Activated naive CD8-positive, alpha-beta T cell treated with anti-CD3 and anti-CD28 coated beads for 36 hours (primary cell): ENCODE results near the gene TMEM191C. TPM values are rescaled to one million over a fixed set of nuclear protein-coding genes. Genes with fewer than 3 reads are reported as not detected.
"Not testable (repeated sequence)": the region's sequence is repeated elsewhere in the genome, so short reads cannot be mapped to it uniquely, and the experiment has no call there.

Experiments
- DNase-seq: peaks from one replicate; pipeline ENCODE4 v3.0.0; 2021
- H3K27ac Mint-ChIP-seq: one replicate; pipeline ENCODE4 v1.8.0; 2022; ENCODE audit warnings: mild to moderate bottlenecking, moderate library complexity, mixed read lengths
- H3K27me3 Mint-ChIP-seq: one replicate; pipeline ENCODE4 v1.8.0; 2022; ENCODE audit warnings: mild to moderate bottlenecking, mixed read lengths
- H3K36me3 Mint-ChIP-seq: one replicate; pipeline ENCODE4 v1.8.0; 2021; ENCODE audit warnings: mild to moderate bottlenecking, mixed read lengths
- H3K4me1 Mint-ChIP-seq: one replicate; pipeline ENCODE4 v1.8.0; 2021; ENCODE audit warnings: mixed read lengths
- H3K4me3 Mint-ChIP-seq: one replicate; pipeline ENCODE4 v1.8.0; 2022; ENCODE audit warnings: mild to moderate bottlenecking, moderate library complexity, mixed read lengths
- H3K9me3 Mint-ChIP-seq: one replicate; pipeline ENCODE4 v1.8.0; 2022; ENCODE audit warnings: mixed read lengths
- total RNA-seq, 2 experiments: library from RNA; stranded (reverse); gene quantifications; one replicate each; pipeline ENCODE4 v1.2.3, GENCODE V29; 2021

The TMEM191C gene
- total RNA-seq, 2 experiments from 2014 or later = 1.3 TPM

DNA sequence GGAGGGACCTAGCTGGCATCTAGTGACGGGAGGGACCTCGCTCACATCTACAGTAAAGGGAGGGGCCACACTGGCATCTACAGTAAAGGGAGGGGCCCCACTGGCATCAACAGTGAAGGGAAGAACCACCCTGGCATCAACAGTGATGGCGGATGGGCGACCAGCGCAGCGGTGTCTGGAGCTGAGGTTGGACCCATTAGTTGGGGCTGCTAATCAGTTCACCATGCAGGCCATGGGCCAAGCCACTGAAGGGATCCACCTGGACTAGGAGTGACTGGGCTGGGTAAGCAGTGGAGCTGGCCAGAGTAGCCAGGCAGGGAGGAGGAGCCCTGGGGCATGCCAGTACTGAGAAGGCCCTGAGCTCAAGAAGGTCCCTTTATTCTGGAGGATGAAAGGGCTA lies 23.4 kb downstream of the TMEM191C start:
- not testable (repeated sequence) for DNase-seq

DNA sequence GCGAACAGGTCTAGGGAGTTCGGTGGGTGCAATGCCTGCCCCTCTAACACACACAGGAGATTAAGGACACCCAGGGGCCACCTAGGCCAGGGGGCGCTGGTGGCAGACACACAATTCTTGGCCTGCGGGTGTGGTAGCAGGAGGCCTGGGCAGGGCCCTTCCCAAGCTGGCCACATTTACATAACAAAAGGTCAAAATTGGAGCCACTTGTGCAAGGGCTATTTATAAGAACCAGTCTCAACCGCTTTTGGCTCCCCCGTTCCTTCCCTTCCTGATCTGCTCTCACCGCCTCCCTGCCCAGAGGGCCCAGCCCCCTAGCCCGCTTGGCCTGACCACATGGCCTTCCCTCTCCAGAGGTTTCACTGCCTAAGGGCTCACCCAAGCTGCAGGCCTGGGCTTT lies 25.1 kb downstream of the TMEM191C start:
- not testable (repeated sequence) for H3K4me1 Mint-ChIP-seq, H3K9me3 Mint-ChIP-seq, H3K36me3 Mint-ChIP-seq, H3K27me3 Mint-ChIP-seq, H3K4me3 Mint-ChIP-seq, DNase-seq, H3K27ac Mint-ChIP-seq

More for the DNA sequence above, 23.4 kb downstream of the TMEM191C start:
- H3K27ac Mint-ChIP-seq, H3K27me3 Mint-ChIP-seq, H3K4me1 Mint-ChIP-seq, H3K4me3 Mint-ChIP-seq, H3K9me3 Mint-ChIP-seq, H3K36me3 Mint-ChIP-seq: not testable (repeated sequence)

DNA sequence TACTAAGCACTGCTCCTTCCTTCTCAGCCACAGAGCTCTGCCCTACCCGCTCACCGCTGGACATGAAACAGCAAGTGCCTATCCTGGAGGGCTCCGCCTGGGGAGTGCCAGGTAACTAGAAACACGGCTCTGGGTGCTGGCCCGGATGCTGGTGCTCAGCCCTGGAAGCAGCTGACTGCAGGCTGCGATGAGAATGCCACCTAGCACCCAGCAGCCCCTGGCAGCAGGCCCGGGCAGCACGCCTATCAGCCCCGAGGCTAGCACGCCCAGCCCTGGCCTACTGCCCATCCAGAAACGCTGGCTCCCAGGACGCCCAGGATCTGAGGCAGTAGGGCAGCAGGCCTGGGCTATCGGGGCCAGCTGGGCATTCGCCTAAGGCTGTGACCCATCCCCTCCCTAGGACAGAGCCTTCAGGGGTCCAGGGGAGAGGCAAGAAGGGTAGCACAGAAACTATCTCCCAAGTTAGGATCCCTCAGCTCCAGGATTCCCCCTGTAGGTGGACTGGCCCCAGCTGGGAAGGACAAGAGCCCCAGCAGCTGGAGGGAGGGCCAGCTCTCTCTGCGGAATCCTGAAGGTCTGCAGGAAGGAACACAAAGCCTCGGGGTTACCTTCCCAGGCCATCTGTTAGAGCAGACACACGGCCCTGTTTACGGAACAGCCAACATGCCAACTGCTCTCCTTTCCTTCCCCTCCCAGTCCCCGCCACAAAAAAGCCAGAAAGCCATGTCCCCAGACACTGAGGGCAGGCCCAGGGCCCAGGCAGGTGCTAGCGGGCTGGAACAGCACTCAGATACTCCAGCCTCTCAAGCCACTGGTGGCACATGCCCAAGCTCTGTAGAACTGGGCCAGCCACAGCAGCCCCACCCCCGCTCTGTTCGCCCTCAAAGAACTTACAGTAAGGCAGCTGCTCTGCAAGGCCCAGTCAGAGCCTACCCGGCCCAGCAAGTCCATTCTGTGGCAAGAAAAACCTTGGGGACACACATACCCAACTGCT lies 26.9 kb downstream of the TMEM191C start:
- H3K4me1 Mint-ChIP-seq, H3K27me3 Mint-ChIP-seq, H3K9me3 Mint-ChIP-seq, H3K36me3 Mint-ChIP-seq, H3K4me3 Mint-ChIP-seq, DNase-seq, H3K27ac Mint-ChIP-seq: not testable (repeated sequence)

DNA sequence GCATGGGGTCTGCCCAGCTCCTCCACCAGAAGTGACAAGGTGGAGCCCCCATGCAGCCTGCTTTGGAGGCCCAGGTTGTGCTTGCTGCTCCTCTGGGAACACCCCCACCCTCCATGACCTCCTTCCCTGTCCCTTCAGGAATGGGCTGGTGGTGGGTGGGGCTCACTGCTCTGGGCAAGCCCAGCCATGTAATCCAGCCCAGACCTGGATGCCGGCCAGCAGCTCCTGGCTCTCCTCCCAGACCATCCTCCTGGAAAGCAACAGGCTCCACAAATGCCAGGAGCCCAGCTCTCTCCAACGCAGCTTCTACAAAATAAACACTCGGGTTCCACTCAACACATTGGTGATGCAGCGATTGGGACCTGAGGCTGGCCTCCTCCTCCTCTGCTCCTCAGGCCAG lies 30.8 kb downstream of the TMEM191C start:
- not testable (repeated sequence) for H3K27ac Mint-ChIP-seq, H3K27me3 Mint-ChIP-seq

DNA sequence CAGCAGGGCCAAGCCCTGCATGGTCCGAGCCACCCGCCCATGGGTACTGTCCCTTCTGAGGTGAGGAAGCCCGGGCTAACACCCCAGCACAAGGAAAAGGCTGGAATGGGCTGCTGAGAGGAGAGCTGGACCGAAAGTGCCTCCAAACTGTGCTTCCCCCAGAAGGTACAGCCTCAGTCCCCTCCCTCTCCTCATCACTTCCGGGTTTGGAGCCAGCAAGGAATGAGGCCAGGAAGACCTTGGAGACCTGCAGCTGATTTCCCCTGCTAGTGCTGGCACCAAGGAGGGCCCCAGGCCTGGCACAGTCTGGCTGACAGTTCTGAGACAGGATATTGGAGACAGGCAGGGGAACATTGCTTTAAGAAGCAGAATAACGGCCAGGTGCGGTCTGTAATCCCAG lies 31.3 kb downstream of the TMEM191C start:
- H3K27me3 Mint-ChIP-seq, H3K27ac Mint-ChIP-seq, DNase-seq, H3K4me3 Mint-ChIP-seq, H3K9me3 Mint-ChIP-seq, H3K4me1 Mint-ChIP-seq, H3K36me3 Mint-ChIP-seq: not testable (repeated sequence)

More for the DNA sequence above, 30.8 kb downstream of the TMEM191C start:
- not testable (repeated sequence) for H3K36me3 Mint-ChIP-seq, H3K9me3 Mint-ChIP-seq, DNase-seq, H3K4me3 Mint-ChIP-seq, H3K4me1 Mint-ChIP-seq

DNA sequence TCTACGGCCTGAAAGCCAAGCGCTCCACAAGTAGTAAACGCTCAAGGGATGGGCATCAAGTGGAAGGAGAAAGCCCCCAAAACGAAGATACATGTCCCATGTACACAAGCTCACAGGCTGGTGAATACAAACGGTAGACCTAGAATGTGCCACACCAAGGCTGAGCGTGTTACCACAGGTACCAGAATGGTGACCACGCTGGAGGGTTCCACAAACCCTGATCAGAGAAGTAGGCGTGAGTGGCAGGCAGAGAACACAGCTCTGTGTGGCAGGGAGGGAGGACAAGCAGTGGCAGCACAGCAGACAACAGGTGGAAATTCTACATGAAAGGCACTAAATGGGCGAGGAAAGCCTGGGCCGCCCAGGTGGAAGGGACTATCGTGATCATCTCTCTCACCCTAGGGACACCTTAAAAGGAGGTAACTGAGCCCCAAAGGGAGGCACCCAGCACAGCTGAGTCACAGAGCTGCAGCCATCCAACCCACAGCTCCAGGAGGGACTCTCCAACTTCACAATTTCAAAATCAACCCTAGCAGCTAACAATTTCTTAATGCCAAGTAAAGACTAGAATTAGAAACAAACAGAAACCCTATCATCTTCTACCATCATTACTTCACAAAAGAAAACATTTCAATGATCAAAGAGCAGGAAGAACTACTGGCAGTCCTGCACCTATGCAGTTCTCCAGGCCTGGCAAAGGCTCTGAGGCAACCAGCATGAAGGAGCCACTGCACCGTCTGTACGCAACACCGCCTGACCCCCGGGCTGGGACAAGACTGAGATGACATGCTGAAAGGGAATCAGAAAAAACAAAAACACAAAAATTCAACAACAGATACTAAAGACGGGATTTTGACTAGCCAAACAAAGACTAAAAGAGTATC lies 32.7 kb downstream of the TMEM191C start:
- not testable (repeated sequence) for DNase-seq, H3K9me3 Mint-ChIP-seq, H3K27ac Mint-ChIP-seq, H3K4me3 Mint-ChIP-seq, H3K36me3 Mint-ChIP-seq, H3K27me3 Mint-ChIP-seq, H3K4me1 Mint-ChIP-seq

DNA sequence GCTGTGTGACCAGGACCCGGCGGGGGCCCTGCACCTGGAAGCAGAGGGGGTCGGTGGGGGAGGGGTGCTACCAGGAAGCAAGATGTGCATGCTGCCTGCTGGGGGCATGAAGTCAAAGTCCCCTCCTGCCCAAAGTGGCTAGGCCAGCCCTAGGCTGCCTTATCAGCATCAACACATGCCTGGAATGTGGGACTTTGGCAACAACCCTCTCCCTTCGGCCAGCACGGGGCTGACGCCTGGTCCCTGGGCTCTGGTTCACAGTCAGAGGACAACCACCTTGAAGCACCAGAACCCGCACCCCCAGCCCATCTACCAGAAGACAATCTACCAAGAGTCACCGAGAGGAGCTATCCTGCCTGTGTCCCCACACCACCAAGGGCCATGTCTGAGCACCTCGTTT lies 43.2 kb downstream of the TMEM191C start:
- not testable (repeated sequence) for H3K4me3 Mint-ChIP-seq, H3K27me3 Mint-ChIP-seq, H3K4me1 Mint-ChIP-seq, H3K9me3 Mint-ChIP-seq, H3K27ac Mint-ChIP-seq, H3K36me3 Mint-ChIP-seq, DNase-seq

DNA sequence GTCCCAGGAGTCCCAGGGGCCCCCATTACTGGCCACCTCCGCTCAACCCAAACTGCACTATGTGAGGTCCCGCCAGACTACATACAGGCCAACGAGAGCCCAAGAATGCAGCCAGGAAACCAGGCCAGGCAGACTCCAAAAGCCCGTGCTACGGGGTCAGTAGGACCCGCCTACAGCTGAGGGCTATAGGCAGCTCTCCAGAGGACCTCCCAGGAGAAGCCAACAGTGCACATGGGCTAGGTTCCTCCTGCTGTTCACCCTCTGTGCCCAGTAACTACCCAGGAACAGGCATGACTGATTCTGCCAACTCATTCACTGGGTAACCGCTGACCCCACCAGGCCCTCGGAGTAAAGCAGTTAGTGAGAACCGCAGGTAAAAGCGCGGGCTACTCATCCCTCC lies 44.8 kb downstream of the TMEM191C start:
- H3K9me3 Mint-ChIP-seq, H3K36me3 Mint-ChIP-seq, DNase-seq, H3K4me1 Mint-ChIP-seq, H3K27ac Mint-ChIP-seq, H3K27me3 Mint-ChIP-seq, H3K4me3 Mint-ChIP-seq: not testable (repeated sequence)

DNA sequence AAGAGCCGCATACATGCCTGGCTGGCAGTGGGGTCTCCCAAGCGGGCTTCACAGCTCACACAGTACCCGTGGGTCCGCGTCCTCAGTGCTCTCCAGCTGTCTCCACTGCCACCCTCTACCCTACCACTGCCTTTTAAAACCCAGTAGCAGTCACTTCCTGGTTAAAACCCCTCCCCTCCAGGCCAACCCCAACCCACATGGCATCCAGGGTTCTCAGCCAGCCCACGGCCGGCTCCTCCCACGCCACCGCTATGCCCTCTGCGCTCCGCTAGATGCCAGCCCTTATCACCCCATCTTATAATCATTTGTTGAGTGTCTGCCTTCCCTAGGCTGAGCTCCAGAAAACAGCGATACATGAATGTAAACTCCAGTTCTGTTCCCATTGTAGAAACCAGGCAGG lies 46.9 kb downstream of the TMEM191C start:
- not testable (repeated sequence) for H3K4me1 Mint-ChIP-seq, H3K36me3 Mint-ChIP-seq, H3K27me3 Mint-ChIP-seq, DNase-seq, H3K9me3 Mint-ChIP-seq, H3K27ac Mint-ChIP-seq, H3K4me3 Mint-ChIP-seq

DNA sequence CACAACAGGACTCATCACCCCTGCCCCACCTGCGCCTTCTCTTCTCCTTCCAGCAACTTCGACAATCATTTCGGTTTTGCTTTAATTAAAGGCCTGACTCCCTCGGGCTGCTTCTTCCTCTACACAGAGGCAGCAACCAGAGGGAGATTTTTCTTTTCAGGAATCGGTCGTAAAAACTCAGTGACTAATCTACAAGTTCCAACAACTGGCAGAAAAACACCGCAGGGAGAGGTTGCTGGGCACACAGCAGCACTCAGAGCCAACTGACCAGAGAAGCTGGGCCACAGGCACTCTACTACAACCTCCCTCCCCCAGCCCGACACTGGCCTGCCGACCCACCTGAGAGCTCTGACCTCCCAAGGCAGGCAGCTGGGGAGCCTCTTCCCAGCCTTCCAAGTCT lies 48.0 kb downstream of the TMEM191C start:
- H3K36me3 Mint-ChIP-seq, H3K27ac Mint-ChIP-seq, H3K27me3 Mint-ChIP-seq, H3K4me1 Mint-ChIP-seq, H3K9me3 Mint-ChIP-seq, H3K4me3 Mint-ChIP-seq, DNase-seq: not testable (repeated sequence)

DNA sequence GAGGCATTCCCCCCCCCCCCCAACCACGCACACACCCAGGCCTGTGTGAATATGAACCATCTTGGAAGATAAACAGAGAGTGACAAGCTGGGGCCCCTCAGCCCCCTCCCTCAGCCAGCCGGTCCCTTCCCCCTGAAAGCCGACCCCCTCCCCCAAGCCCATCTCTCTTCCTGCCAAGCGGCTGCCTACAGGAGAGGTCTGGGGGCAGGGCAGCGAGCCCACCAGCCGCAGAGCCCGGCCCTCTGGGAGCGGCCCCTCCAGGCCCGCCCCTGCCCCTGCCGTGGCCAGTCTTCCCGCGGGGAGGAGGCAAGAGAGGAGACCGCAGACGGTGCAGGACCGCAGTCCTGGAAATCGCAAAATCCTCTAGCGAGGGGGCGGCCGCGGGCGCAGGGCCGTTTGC lies 49.3 kb downstream of the TMEM191C start:
- H3K4me1 Mint-ChIP-seq, H3K36me3 Mint-ChIP-seq, H3K4me3 Mint-ChIP-seq, DNase-seq, H3K9me3 Mint-ChIP-seq, H3K27ac Mint-ChIP-seq, H3K27me3 Mint-ChIP-seq: not testable (repeated sequence)

DNA sequence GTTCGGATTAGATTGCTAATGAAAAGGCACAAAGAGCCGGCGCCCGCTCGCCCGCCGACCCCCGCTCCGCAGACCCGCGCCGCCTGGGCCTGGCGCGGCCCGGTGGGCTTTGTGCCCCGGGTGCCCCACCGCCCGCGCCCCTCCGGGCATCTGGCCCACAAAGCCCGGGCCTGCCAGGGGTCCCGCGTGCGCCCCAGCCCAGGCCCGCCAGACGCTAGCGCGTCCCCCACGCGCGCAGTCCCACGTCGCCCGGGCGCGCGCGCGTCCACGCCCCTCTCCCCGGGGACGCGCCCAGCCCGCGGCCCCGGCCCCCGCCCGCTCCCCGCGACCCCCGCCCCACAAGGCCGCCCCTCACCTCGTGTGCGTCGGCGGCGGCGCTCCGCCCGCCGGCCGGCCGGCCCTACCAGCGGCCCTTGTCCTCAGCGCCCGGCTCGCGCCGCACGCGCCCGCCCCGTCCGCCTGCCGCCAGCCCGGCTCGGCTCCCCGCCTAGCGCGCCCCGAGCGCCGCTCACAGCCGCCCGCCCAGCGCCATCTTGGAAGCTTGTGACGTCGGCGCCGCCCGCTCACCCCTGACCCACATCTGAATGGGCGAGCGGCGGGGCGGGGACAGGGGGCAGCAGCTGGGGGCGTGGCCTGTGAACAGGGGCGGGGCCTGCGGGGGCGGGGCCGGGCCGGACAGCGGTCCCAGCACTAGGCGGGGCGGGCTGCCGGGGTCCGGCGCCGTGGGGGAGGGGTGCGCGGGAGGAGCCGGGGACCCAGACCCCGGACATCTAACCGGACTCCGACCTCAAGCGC lies 50.0 kb downstream of the TMEM191C start:
- H3K36me3 Mint-ChIP-seq, H3K27me3 Mint-ChIP-seq, H3K4me3 Mint-ChIP-seq: not testable (repeated sequence)

More for the DNA sequence above, 50.0 kb downstream of the TMEM191C start:
- DNase-seq, H3K27ac Mint-ChIP-seq, H3K9me3 Mint-ChIP-seq, H3K4me1 Mint-ChIP-seq: not testable (repeated sequence)
